Transverse colon (tissue), 4 donors: Measurements from ENCODE around the gene PRIMA1.

Experiments used
- POLR2A ChIP-seq: fragments of 450-650 bp; IDR thresholded peaks from one replicate; pipeline ENCODE4 v1.6.1; 2016; ENCODE audit warnings: antibody characterized with exemption, mild to moderate bottlenecking, moderate library complexity
- POLR2AphosphoS5 ChIP-seq, 3 donors: sonication (generic); formaldehyde crosslinking; IDR thresholded peaks; one replicate each; pipeline ENCODE4 v1.6.1; 2016; ENCODE audit warnings: antibody characterized with exemption in 3 of 3
- TF ChIP-seq, protein P1 (sequence below), 5 experiments: fragments of 200-600 bp in 3 of 5; fragments of 450-650 bp in 2 of 5; sonication (generic) in 3 of 5; IDR thresholded peaks; 1 replicate in 2 of 5; 2 replicates in 3 of 5; pipeline ENCODE4 v1.5.1; 2016 to 2017; ENCODE audit warnings: antibody characterized with exemption in 5 of 5, inconsistent platforms in 3 of 5, mild to moderate bottlenecking in 2 of 5, moderate library complexity in 1 of 5

DNA sequence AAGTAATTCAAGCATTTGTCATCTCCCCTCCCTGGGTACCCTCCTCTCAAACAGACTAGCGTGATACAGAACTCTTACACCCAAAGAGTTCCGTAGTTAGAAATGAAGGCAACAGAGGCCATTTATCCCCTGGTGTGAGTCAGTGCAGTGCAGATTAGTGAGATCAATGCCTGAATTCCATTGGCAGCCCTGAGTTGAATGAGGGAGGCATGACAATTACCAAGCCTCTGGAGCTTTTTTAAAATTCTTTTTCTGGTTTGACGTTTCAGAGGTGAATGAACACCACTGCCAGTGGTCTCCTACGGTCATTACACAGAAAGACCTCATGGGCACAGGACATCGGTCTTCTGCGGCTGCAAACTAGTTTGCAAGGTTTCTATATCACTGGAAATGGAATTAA lies 94.4 kb downstream of the PRIMA1 start:
- TF ChIP-seq, protein P1, sequence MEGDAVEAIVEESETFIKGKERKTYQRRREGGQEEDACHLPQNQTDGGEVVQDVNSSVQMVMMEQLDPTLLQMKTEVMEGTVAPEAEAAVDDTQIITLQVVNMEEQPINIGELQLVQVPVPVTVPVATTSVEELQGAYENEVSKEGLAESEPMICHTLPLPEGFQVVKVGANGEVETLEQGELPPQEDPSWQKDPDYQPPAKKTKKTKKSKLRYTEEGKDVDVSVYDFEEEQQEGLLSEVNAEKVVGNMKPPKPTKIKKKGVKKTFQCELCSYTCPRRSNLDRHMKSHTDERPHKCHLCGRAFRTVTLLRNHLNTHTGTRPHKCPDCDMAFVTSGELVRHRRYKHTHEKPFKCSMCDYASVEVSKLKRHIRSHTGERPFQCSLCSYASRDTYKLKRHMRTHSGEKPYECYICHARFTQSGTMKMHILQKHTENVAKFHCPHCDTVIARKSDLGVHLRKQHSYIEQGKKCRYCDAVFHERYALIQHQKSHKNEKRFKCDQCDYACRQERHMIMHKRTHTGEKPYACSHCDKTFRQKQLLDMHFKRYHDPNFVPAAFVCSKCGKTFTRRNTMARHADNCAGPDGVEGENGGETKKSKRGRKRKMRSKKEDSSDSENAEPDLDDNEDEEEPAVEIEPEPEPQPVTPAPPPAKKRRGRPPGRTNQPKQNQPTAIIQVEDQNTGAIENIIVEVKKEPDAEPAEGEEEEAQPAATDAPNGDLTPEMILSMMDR (IDR thresholded peaks at IDR 0.05), result no peak
- no peak for TF ChIP-seq POLR2AphosphoS5 (IDR thresholded peaks at IDR 0.05)
- TF ChIP-seq POLR2A, result no peak
